GM12878 (cell line): ENCODE results near the gene TMEM40.

ENCODE experiments used
- CREB1 ChIP-seq: IDR thresholded peaks from 2 replicates; pipeline ENCODE4 v1.6.1; 2012; ENCODE audit warnings: low read depth, mild to moderate bottlenecking, inconsistent platforms
- GABPA ChIP-seq: IDR thresholded peaks from 2 replicates; pipeline ENCODE4 v1.6.1; 2014; ENCODE audit warnings: antibody characterized with exemption, low read depth, mild to moderate bottlenecking, inconsistent platforms
- NR2C1 ChIP-seq: fragments of 450-650 bp; IDR thresholded peaks from 2 replicates; pipeline ENCODE4 v1.6.1; 2017; ENCODE audit warnings: antibody characterized with exemption, mild to moderate bottlenecking, moderate library complexity
- NR2C2 ChIP-seq: IDR thresholded peaks from 2 replicates; pipeline ENCODE4 v1.6.1; 2011; ENCODE audit warnings: borderline replicate concordance, low read depth; ENCODE audit not compliant: control insufficient read depth, insufficient read length
- RELA ChIP-seq: fragments of 450-650 bp; IDR thresholded peaks from 2 replicates; pipeline ENCODE4 v1.8.0; 2014; ENCODE audit warnings: borderline replicate concordance; ENCODE audit not compliant: partially characterized antibody
- ZBTB40 ChIP-seq: fragments of 450-650 bp; IDR thresholded peaks from 2 replicates; pipeline ENCODE4 v1.6.1; 2016; ENCODE audit warnings: mild to moderate bottlenecking, moderate library complexity, borderline replicate concordance

DNA sequence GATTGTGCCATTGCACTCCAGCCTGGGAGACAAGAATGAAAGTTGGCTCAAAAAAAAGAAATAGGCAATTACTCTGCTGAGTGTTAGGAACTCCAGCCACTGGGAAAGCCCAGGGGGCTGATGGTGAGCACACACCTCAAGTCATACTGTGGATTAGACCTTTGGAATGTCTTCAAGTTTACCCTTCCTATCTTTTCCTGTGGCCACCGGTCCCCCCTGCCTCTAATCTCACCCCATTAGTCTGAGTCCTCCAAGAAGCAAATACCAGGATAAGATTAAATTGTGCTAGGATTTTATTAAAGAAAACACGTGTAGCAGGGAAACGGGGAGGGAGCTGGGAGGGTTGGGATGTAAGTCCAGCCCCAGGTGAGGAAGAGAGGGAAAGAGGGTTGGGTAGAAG, 31.6 kb downstream of the TMEM40 start:
- TF ChIP-seq NR2C2: no peak
- no peak for TF ChIP-seq NR2C1
- no peak for TF ChIP-seq RELA
- no peak for TF ChIP-seq GABPA
- TF ChIP-seq ZBTB40: no peak
- TF ChIP-seq CREB1: no peak
